ENCODE measurements around the gene SLC1A2.

SLC1A2 gene

GRCh38 chr11:35389897-35390465 is 29.4 kb downstream of the SLC1A2 start:
- Histone ChIP-seq H3K27ac (ENCODE audit: low read length) (no peak overlapping the region), H3K4me3 (ENCODE audit: low read length) (no peak overlapping the region)

GRCh38 chr11:35389112-35389511 is 30.2 kb downstream of the SLC1A2 start:
- H3K9ac ChIP-seq (ENCODE audit: low read depth, low read length), result no peak overlapping the region
- no peaks in the 10 kb centered on the region for H3K9me3 ChIP-seq (ENCODE audit: insufficient read depth, low read depth, low read length)
- H3K4me1 ChIP-seq (ENCODE audit: insufficient read depth, low read length), result no peaks in the 10 kb centered on the region
- no peaks in the 10 kb centered on the region for H3K27me3 ChIP-seq (ENCODE audit: insufficient read depth, low read length)
- H3K36me3 ChIP-seq (ENCODE audit: insufficient read depth, low read depth, low read length), result no peaks in the 10 kb centered on the region
- H3K27ac ChIP-seq (ENCODE audit: low read length), result no peak overlapping the region
- no peak overlapping the region for H3K4me3 ChIP-seq (ENCODE audit: low read length)

More at GRCh38 chr11:35389897-35390465, 29.4 kb downstream of the SLC1A2 start:
- H3K9me3 ChIP-seq (ENCODE audit: insufficient read depth, low read depth, low read length), result no peaks in the 10 kb centered on the region
- H3K27me3 ChIP-seq (ENCODE audit: insufficient read depth, low read length), result no peaks in the 10 kb centered on the region
- H3K9ac ChIP-seq (ENCODE audit: low read depth, low read length), result no peak overlapping the region
- no peaks in the 10 kb centered on the region for H3K4me1 ChIP-seq (ENCODE audit: insufficient read depth, low read length)
- no peaks in the 10 kb centered on the region for H3K36me3 ChIP-seq (ENCODE audit: insufficient read depth, low read depth, low read length)

DNA sequence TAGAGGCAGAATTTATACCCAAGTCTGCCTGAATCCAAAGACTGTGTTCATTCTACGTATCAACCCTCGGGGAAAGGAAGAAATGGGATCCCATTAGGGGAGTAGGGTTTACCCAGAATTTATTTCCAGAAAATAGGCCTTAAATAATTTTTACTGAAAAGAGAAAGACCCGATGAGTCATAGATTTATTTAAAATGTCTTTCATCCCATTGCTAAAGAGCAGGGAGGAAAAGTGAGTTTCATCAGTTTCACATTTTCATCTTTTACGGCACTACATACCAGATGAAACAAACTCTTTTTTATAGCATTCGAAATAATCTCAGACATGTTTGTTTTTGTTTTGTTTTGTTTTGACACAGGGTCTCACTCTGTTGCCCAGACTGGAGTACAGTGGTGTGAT is 31.3 kb downstream of the SLC1A2 start:
- Histone ChIP-seq H3K27ac (ENCODE audit: low read length) (no peak overlapping the region), H3K4me3 (ENCODE audit: low read length) (no peak overlapping the region), H3K9ac (ENCODE audit: low read depth, low read length) (no peak overlapping the region), H3K4me1 (ENCODE audit: insufficient read depth, low read length) (no peaks in the 10 kb centered on the region), H3K36me3 (ENCODE audit: insufficient read depth, low read depth, low read length) (no peaks in the 10 kb centered on the region), H3K27me3 (ENCODE audit: insufficient read depth, low read length) (no peaks in the 10 kb centered on the region), H3K9me3 (ENCODE audit: insufficient read depth, low read depth, low read length) (no peaks in the 10 kb centered on the region)

DNA sequence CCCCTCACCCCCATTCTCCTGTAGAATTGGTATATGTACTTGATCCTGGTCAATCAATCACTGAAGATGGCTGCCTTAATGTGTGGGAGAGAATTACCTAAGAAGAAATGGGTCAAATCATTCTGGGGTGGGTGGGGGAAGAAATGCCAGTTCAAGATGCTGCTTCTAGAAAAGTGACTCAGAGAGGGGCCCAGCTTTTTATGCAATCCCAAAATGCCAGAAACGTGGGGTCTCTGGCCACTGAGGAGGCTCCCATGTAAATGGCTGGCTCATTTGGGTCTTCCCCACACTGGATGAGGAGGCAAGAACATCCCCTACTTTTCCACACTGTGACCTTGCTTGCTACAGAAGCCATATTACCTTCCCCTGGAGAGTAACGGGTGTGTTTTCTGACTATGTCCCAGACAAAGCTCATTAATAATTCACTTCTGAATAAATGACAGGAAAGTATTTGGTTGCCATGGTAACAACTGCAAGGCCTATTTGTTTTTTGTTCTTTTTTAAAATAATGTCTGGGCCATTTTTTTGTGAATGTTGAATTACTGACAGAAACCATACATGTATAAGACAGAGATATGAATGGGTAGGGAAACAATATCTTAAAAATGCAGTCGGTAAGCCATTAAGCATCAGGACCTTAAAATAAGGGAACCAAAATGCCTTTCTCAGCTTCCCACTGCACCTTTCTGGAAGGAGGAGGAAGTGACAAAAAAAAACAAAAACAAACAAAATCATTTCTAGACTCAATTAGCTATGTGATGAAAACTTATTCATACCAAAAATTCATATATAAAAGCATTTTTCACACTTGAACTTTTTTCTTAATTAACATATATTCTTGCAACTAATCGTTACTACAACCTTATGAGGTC is 32.0 kb downstream of the SLC1A2 start:
- H3K4me3 ChIP-seq (ENCODE audit: low read length), result no peak overlapping the region
- no peak overlapping the region for H3K27ac ChIP-seq (ENCODE audit: low read length)
- no peaks in the 10 kb centered on the region for H3K36me3 ChIP-seq (ENCODE audit: insufficient read depth, low read depth, low read length)
- no peaks in the 10 kb centered on the region for H3K9me3 ChIP-seq (ENCODE audit: insufficient read depth, low read depth, low read length)
- no peaks in the 10 kb centered on the region for H3K4me1 ChIP-seq (ENCODE audit: insufficient read depth, low read length)
- H3K27me3 ChIP-seq (ENCODE audit: insufficient read depth, low read length), result no peaks in the 10 kb centered on the region
- no peak overlapping the region for H3K9ac ChIP-seq (ENCODE audit: low read depth, low read length)

GRCh38 chr11:35383953-35384352 is 35.4 kb downstream of the SLC1A2 start:
- no peaks in the 10 kb centered on the region for H3K9me3 ChIP-seq (ENCODE audit: insufficient read depth, low read depth, low read length)
- no peak overlapping the region for H3K27ac ChIP-seq (ENCODE audit: low read length)
- no peaks in the 10 kb centered on the region for H3K4me1 ChIP-seq (ENCODE audit: insufficient read depth, low read length)
- H3K36me3 ChIP-seq (ENCODE audit: insufficient read depth, low read depth, low read length), result no peaks in the 10 kb centered on the region
- no peak overlapping the region for H3K4me3 ChIP-seq (ENCODE audit: low read length)
- no peaks in the 10 kb centered on the region for H3K27me3 ChIP-seq (ENCODE audit: insufficient read depth, low read length)
- H3K9ac ChIP-seq (ENCODE audit: low read depth, low read length), result no peak overlapping the region

DNA sequence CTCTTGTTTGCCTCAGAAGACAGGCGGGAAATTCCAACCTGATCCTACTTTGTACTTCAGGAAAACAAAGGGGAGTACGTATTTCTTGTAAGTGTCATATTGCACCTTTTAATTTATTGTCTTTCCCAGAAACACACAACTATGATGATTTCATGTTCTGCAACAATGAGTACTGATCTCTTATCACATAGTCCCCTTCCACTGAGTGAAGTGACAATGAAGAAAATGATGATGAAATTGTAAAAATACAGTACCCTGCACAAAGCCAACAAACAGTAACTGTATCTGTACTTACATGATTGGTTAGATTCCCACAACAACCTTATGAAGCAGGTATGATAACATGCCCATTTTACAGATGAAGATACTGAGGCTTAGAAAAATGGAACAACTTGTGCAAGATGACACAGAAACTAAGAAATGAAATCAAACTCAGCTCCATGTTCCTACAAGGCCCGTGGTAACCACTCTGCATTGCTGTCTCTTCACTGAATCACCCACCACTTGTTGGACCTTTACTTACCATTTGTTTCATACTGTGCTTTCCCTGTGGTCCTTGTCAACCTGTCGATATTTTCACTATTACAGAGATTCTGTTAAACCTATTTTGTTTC is 37.5 kb downstream of the SLC1A2 start:
- Histone ChIP-seq H3K4me3 (ENCODE audit: low read length) (no peak overlapping the region), H3K9ac (ENCODE audit: low read depth, low read length) (no peak overlapping the region), H3K36me3 (ENCODE audit: insufficient read depth, low read depth, low read length) (no peaks in the 10 kb centered on the region), H3K9me3 (ENCODE audit: insufficient read depth, low read depth, low read length) (no peaks in the 10 kb centered on the region), H3K4me1 (ENCODE audit: insufficient read depth, low read length) (no peaks in the 10 kb centered on the region), H3K27me3 (ENCODE audit: insufficient read depth, low read length) (no peaks in the 10 kb centered on the region), H3K27ac (ENCODE audit: low read length) (no peak overlapping the region)

DNA sequence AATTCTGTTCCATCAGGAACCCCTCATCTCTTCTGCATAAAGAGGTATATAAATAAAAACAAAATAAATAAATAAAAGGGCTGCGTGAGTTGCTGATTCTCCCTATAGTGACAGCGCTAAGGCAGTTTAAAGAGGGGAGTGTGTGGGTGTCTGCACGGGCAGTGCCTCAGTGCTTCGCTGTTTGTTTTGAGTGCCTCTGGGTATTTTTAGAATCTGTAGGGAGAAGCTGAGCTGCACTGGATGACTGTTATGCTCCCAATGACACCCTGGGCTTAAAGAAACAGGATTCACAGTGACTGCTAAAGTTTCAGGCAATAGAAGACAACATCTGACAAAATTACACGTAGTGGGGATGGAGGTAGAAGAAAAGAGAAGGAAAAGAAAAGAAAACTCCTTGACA is 38.8 kb downstream of the SLC1A2 start:
- Histone ChIP-seq H3K4me3 (ENCODE audit: low read length) (no peak overlapping the region), H3K36me3 (ENCODE audit: insufficient read depth, low read depth, low read length) (no peaks in the 10 kb centered on the region), H3K9ac (ENCODE audit: low read depth, low read length) (no peak overlapping the region), H3K27me3 (ENCODE audit: insufficient read depth, low read length) (no peaks in the 10 kb centered on the region), H3K27ac (ENCODE audit: low read length) (no peak overlapping the region), H3K4me1 (ENCODE audit: insufficient read depth, low read length) (no peaks in the 10 kb centered on the region), H3K9me3 (ENCODE audit: insufficient read depth, low read depth, low read length) (no peaks in the 10 kb centered on the region)

DNA sequence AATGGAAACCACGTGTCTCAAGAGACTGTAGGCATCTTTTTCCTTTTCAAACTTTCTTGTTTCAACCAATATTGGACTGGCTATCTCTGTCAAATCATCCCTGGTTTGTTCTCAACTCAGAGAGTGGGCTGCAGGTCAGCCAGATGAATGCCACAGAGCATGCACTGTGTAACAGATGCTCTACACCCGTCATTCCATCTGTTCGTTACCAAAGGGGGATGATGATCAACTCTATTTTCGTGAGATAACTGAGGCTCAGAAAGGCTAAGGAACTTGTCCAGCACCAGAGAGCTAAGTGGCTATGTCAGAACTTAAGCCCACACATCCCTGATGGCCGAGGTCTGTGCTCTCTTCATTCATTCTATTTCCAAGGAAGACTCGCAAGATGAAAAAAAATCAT is 42.1 kb downstream of the SLC1A2 start:
- Histone ChIP-seq H3K36me3 (ENCODE audit: insufficient read depth, low read depth, low read length) (no peaks in the 10 kb centered on the region), H3K9ac (ENCODE audit: low read depth, low read length) (no peak overlapping the region), H3K9me3 (ENCODE audit: insufficient read depth, low read depth, low read length) (no peaks in the 10 kb centered on the region), H3K27me3 (ENCODE audit: insufficient read depth, low read length) (no peaks in the 10 kb centered on the region), H3K4me3 (ENCODE audit: low read length) (no peak overlapping the region), H3K27ac (ENCODE audit: low read length) (no peak overlapping the region), H3K4me1 (ENCODE audit: insufficient read depth, low read length) (no peaks in the 10 kb centered on the region)

DNA sequence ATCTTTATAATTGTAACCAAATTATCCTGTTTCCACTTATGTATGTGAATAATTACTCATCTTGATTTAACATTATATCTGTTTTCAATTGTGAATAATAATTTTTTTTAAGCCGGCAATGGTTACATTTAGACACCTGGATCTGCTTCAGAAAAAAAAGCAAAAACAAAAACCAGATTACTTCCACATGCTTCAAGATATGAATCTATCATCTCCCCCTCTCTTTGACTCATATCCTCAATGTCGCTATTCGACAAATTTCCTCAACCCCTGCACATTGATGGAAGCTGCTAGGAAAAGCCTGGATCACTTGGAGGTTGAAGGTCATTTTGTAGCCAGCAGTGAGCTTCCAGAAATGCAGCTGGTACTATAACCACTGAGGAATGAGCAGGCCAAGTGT is 42.7 kb downstream of the SLC1A2 start:
- no peaks in the 10 kb centered on the region for H3K4me1 ChIP-seq (ENCODE audit: insufficient read depth, low read length)
- no peaks in the 10 kb centered on the region for H3K27me3 ChIP-seq (ENCODE audit: insufficient read depth, low read length)
- H3K36me3 ChIP-seq (ENCODE audit: insufficient read depth, low read depth, low read length), result no peaks in the 10 kb centered on the region
- no peak overlapping the region for H3K4me3 ChIP-seq (ENCODE audit: low read length)
- H3K27ac ChIP-seq (ENCODE audit: low read length), result no peak overlapping the region
- no peak overlapping the region for H3K9ac ChIP-seq (ENCODE audit: low read depth, low read length)
- no peaks in the 10 kb centered on the region for H3K9me3 ChIP-seq (ENCODE audit: insufficient read depth, low read depth, low read length)

DNA sequence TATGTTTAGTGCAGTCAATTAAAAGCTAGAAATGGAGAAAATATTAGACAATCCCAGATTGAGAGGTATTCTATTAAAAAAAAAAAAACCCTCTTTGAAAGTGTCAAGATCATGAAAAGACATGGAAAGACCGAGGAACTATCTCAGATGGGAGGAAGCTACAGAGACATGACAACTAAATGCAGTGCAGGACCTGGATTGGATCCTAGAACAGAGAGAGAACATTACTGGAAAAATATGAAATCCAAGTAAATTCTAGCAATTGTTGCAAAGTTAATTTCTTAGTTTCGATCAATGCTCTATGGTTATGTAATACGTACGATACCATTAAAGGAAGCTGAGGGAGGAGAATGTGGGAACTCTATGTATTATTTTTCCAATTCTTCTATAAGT is 43.2 kb downstream of the SLC1A2 start:
- no peaks in the 10 kb centered on the region for H3K27me3 ChIP-seq (ENCODE audit: insufficient read depth, low read length)
- H3K27ac ChIP-seq (ENCODE audit: low read length), result no peak overlapping the region
- no peaks in the 10 kb centered on the region for H3K9me3 ChIP-seq (ENCODE audit: insufficient read depth, low read depth, low read length)
- H3K4me1 ChIP-seq (ENCODE audit: insufficient read depth, low read length), result no peaks in the 10 kb centered on the region
- H3K36me3 ChIP-seq (ENCODE audit: insufficient read depth, low read depth, low read length), result no peaks in the 10 kb centered on the region
- no peak overlapping the region for H3K4me3 ChIP-seq (ENCODE audit: low read length)
- H3K9ac ChIP-seq (ENCODE audit: low read depth, low read length), result no peak overlapping the region

DNA sequence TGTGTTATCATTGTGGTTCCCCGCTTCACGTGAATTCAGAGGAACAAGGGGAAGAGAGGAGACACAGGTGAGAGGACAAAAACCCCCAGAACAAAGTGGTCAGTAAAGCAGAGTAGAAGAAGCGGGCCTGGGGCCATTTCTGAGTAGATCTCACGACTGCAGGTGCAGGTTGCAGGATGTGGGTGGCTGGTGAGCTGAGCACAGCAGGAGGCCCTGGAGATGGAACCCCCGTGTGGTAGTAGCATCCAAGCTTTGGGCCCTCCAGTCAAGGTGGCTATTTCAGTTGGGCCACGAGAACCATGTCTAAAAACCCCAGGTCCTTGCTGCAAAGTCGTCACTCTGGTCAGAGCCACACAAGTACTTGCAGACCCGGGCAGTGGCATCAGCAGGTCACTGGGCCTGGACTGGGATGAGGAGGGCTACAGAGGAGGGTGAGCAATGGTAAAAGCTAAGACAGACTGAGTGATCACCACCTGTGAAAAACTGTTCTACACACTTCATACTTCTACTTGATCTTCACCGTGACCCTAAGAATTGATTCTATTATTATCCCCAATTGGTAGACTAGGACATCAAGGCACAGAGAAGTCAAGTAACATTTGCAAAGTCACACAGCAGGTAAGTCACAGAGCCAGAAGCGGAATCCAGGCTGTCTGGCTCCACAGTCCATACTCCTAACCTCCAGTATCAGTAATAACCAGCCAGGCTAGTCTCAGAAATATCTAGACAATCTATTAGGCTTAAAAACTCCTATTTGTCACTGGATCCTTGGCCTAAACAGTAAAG is 43.8 kb downstream of the SLC1A2 start:
- Histone ChIP-seq H3K9ac (ENCODE audit: low read depth, low read length) (no peak overlapping the region), H3K27ac (ENCODE audit: low read length) (no peak overlapping the region), H3K4me1 (ENCODE audit: insufficient read depth, low read length) (no peaks in the 10 kb centered on the region), H3K4me3 (ENCODE audit: low read length) (no peak overlapping the region), H3K27me3 (ENCODE audit: insufficient read depth, low read length) (no peaks in the 10 kb centered on the region), H3K36me3 (ENCODE audit: insufficient read depth, low read depth, low read length) (no peaks in the 10 kb centered on the region), H3K9me3 (ENCODE audit: insufficient read depth, low read depth, low read length) (no peaks in the 10 kb centered on the region)

Measured in iPS-20b (cell line).